Right atrium auricular region (tissue), 2 donors: ENCODE results near the gene CORO6. TPM values are rescaled to one million over a fixed set of nuclear protein-coding genes. Genes with fewer than 3 reads are reported as not detected.

Experiments used
- DNase-seq: peaks from one replicate; pipeline ENCODE4 v3.0.0-alpha.2; 2019; ENCODE audit warnings: low spot score
- H3K27ac ChIP-seq, 2 donors: fragments of 200-600 bp; sonication (generic); 1 replicate in 1 of 2; 2 replicates in 1 of 2; pipeline ENCODE4 v1.5.1; 2016 to 2019
- H3K27me3 ChIP-seq, 2 donors: fragments of 200-600 bp; sonication (generic); one replicate each; pipeline versions ENCODE4 v1.5.1 to v1.6.0; 2017 to 2019
- H3K36me3 ChIP-seq: fragments of 200-600 bp; sonication (generic); one replicate; pipeline ENCODE4 v1.5.1; 2016
- H3K4me1 ChIP-seq, 2 donors: fragments of 200-600 bp; sonication (generic); one replicate each; pipeline versions ENCODE4 v1.5.1 to v1.6.0; 2017 to 2019
- H3K4me3 ChIP-seq, 2 donors: fragments of 200-600 bp; sonication (generic); 1 replicate in 1 of 2; 2 replicates in 1 of 2; pipeline ENCODE4 v1.5.1; 2017 to 2019; ENCODE audit warnings: mild to moderate bottlenecking in 1 of 2, moderate library complexity in 1 of 2
- H3K9me3 ChIP-seq, 2 donors: fragments of 200-600 bp; sonication (generic); one replicate each; pipeline ENCODE4 v1.5.1; 2019
- CTCF ChIP-seq, 2 donors: fragments of 200-600 bp; sonication (generic); IDR thresholded peaks; one replicate each; pipeline ENCODE4 v1.5.1; 2019; ENCODE audit warnings: antibody characterized with exemption in 2 of 2
- total RNA-seq, 2 donors: library from RNA; depleted of rRNA; stranded (reverse); fragments of >200 nt; gene quantifications; one replicate each; pipeline ENCODE4 v1.1.0, GENCODE V29; 2016

CORO6 gene
- total RNA-seq, 2 donors from 2014 or later: 65.0 to 87.6 TPM

- Histone ChIP-seq H3K27ac (peak overlapping the region; percentile 77 to 86), H3K9me3 (no peaks in the 10 kb centered on the region), H3K27me3 (no peaks in the 10 kb centered on the region), H3K36me3 (peaks cover 14% of the 10 kb centered on the region), H3K4me1 (peaks cover 0 to 62% of the 10 kb centered on the region in 2 donors), H3K4me3 (no peak overlapping the region)
- TF ChIP-seq CTCF (IDR thresholded peaks at IDR 0.05): no peak
- peak; percentile 93 for DNase-seq
Observed at GRCh38 chr17:29645515-29646051, 22.9 kb upstream of the CORO6 start.

- H3K27me3 ChIP-seq: no peaks in the 10 kb centered on the region
Observed at GRCh38 chr17:29643817-29644160, 21.1 kb upstream of the CORO6 start.

GRCh38 chr17:29642171-29642611, 19.5 kb upstream of the CORO6 start:
- no peak overlapping the region for H3K4me3 ChIP-seq
- peak overlapping the region; percentile 77 to 86 for H3K27ac ChIP-seq
- H3K4me1 ChIP-seq: peaks cover 0 to 80% of the 10 kb centered on the region in 2 donors
- no peaks in the 10 kb centered on the region for H3K36me3 ChIP-seq
- no peaks in the 10 kb centered on the region for H3K9me3 ChIP-seq
- no peak for TF ChIP-seq CTCF (IDR thresholded peaks at IDR 0.05)
- DNase-seq: no peak
- no peaks in the 10 kb centered on the region for H3K27me3 ChIP-seq

More at GRCh38 chr17:29643817-29644160, 21.1 kb upstream of the CORO6 start:
- Histone ChIP-seq H3K9me3 (no peaks in the 10 kb centered on the region), H3K4me1 (peaks cover 0 to 80% of the 10 kb centered on the region in 2 donors), H3K36me3 (peaks cover 14% of the 10 kb centered on the region), H3K27ac (peak overlapping the region; percentile 77 to 86), H3K4me3 (no peak overlapping the region)
- no peak for TF ChIP-seq CTCF (IDR thresholded peaks at IDR 0.05)
- DNase-seq: no peak

GRCh38 chr17:29640981-29641642, 18.4 kb upstream of the CORO6 start:
- H3K4me1 ChIP-seq: peaks cover 0 to 74% of the 10 kb centered on the region in 2 donors
- no peaks in the 10 kb centered on the region for H3K9me3 ChIP-seq
- H3K36me3 ChIP-seq: peaks cover 7% of the 10 kb centered on the region
- no peak for TF ChIP-seq CTCF (IDR thresholded peaks at IDR 0.05)
- H3K27me3 ChIP-seq: no peaks in the 10 kb centered on the region
- DNase-seq: no peak
- no peak overlapping the region for H3K4me3 ChIP-seq
- peak overlapping the region; percentile 77 to 86 for H3K27ac ChIP-seq

- no peak overlapping the region for H3K4me3 ChIP-seq
- no peaks in the 10 kb centered on the region for H3K9me3 ChIP-seq
- H3K36me3 ChIP-seq: peaks cover 14% of the 10 kb centered on the region
- no peaks in the 10 kb centered on the region for H3K27me3 ChIP-seq
- TF ChIP-seq CTCF (IDR thresholded peaks at IDR 0.05): no peak
- DNase-seq: no peak
- H3K27ac ChIP-seq: peak overlapping the region; percentile 77 to 86
- H3K4me1 ChIP-seq: peaks cover 0 to 67% of the 10 kb centered on the region in 2 donors
Observed at GRCh38 chr17:29640413-29640812, 17.7 kb upstream of the CORO6 start.
